Transverse colon (tissue), 3 donors: ENCODE results near the gene ZFAND3.

Experiments
- CTCF ChIP-seq, 5 experiments: fragments of 200-600 bp in 3 of 5; fragments of 450-650 bp in 2 of 5; sonication (generic) in 3 of 5; IDR thresholded peaks; 1 replicate in 2 of 5; 2 replicates in 3 of 5; pipeline ENCODE4 v1.5.1; 2016 to 2017; ENCODE audit warnings: antibody characterized with exemption in 5 of 5, inconsistent platforms in 3 of 5, mild to moderate bottlenecking in 2 of 5, moderate library complexity in 1 of 5
- EP300 ChIP-seq: sonication (generic); formaldehyde crosslinking; IDR thresholded peaks from one replicate; pipeline ENCODE4 v1.6.1; 2017; ENCODE audit warnings: antibody characterized with exemption, low read depth

- TF ChIP-seq CTCF (IDR thresholded peaks at IDR 0.05) (no peak), EP300 (no peak)
These were observed 1.9 kb downstream of the ZFAND3 start for GRCh38 chr6:37821446-37821845.
